Neutrophil (primary cell): ENCODE data around the gene VWA8.

Source experiments
- H3K27ac ChIP-seq: fragments of 200-600 bp; sonication (generic); 2 replicates; pipeline ENCODE4 v1.5.1; 2016; ENCODE audit warnings: mild to moderate bottlenecking, moderate library complexity
- H3K27me3 ChIP-seq: fragments of 200-600 bp; sonication (generic); 2 replicates; pipeline ENCODE4 v1.6.0; 2016; ENCODE audit warnings: mild to moderate bottlenecking
- H3K36me3 ChIP-seq: fragments of 200-600 bp; sonication (generic); 2 replicates; pipeline ENCODE4 v1.5.1; 2017
- H3K4me1 ChIP-seq, 2 experiments: fragments of 200-600 bp in 1 of 2; sonication (generic) in 1 of 2; 1 replicate in 1 of 2; 2 replicates in 1 of 2; pipeline versions ENCODE4 v1.5.1 to v1.6.1; 2013 to 2016; ENCODE audit warnings: low read depth in 1 of 2, low read length in 1 of 2, mild to moderate bottlenecking in 1 of 2, moderate library complexity in 1 of 2; ENCODE audit not compliant: control insufficient read depth in 1 of 2, insufficient read depth in 1 of 2
- H3K4me3 ChIP-seq, 2 experiments: fragments of 200-600 bp in 1 of 2; sonication (generic) in 1 of 2; 1 replicate in 1 of 2; 2 replicates in 1 of 2; pipeline ENCODE4 v1.5.1; 2013 to 2016; ENCODE audit warnings: low read depth in 1 of 2, low read length in 1 of 2, mild to moderate bottlenecking in 1 of 2, moderate library complexity in 1 of 2
- H3K9me3 ChIP-seq: fragments of 200-600 bp; sonication (generic); 2 replicates; pipeline ENCODE4 v1.5.1; 2016
- CTCF ChIP-seq: fragments of 200-600 bp; sonication (generic); IDR thresholded peaks from 2 replicates; pipeline ENCODE4 v1.5.1; 2016; ENCODE audit warnings: antibody characterized with exemption

Gene VWA8

DNA sequence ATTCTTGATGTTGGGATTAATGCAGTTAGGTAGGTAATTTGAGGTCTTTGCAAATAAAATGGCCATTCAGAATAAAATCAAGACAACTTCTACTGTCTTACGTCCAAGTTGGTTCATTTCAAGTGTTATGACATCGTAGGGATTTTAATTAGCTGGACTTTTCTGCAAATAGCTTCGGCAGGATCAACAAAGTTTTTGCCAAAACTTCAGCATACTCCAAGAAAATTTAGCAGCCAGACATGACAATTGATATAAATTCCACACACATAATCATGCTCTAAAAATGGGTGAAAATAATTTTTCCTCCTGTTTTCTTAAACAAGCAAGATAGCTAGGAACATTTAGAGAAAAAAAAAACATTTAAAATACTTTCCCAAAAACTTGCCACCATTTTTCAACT is 344.8 kb downstream of the VWA8 start:
- Histone ChIP-seq H3K36me3 (no peaks in the 10 kb centered on the region), H3K27me3 (no peaks in the 10 kb centered on the region), H3K4me3 (no peak overlapping the region), H3K4me1 (no peaks in the 10 kb centered on the region), H3K9me3 (no peaks in the 10 kb centered on the region), H3K27ac (no peak overlapping the region)
- no peak for TF ChIP-seq CTCF

DNA sequence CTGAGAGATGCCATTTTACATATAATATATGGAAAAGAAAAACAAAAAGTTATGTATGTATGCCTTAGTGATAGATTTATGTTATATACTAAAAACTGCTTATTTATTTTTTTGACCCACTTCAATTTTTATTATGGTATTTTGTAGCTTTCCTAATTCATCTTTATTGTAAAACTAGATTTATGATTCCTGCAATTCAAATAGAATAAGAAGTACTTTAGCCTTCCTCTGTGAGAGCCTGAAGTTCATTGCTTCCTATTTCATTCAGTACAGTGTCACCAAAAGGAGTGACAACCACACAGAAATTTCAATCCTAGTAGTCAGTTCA is 345.4 kb downstream of the VWA8 start:
- TF ChIP-seq CTCF, result no peak
- no peak overlapping the region for H3K27ac ChIP-seq

GRCh38 chr13:41614671-41615527 is 346.0 kb downstream of the VWA8 start:
- H3K9me3 ChIP-seq, result no peaks in the 10 kb centered on the region
- H3K27ac ChIP-seq, result no peak overlapping the region
- H3K27me3 ChIP-seq, result no peaks in the 10 kb centered on the region
- H3K36me3 ChIP-seq, result no peaks in the 10 kb centered on the region
- no peaks in the 10 kb centered on the region for H3K4me1 ChIP-seq
- no peak for TF ChIP-seq CTCF
- H3K4me3 ChIP-seq, result no peak overlapping the region

More for the DNA sequence above, 345.4 kb downstream of the VWA8 start:
- Histone ChIP-seq H3K36me3 (no peaks in the 10 kb centered on the region), H3K9me3 (no peaks in the 10 kb centered on the region), H3K4me1 (no peaks in the 10 kb centered on the region), H3K27me3 (no peaks in the 10 kb centered on the region), H3K4me3 (no peak overlapping the region)

DNA sequence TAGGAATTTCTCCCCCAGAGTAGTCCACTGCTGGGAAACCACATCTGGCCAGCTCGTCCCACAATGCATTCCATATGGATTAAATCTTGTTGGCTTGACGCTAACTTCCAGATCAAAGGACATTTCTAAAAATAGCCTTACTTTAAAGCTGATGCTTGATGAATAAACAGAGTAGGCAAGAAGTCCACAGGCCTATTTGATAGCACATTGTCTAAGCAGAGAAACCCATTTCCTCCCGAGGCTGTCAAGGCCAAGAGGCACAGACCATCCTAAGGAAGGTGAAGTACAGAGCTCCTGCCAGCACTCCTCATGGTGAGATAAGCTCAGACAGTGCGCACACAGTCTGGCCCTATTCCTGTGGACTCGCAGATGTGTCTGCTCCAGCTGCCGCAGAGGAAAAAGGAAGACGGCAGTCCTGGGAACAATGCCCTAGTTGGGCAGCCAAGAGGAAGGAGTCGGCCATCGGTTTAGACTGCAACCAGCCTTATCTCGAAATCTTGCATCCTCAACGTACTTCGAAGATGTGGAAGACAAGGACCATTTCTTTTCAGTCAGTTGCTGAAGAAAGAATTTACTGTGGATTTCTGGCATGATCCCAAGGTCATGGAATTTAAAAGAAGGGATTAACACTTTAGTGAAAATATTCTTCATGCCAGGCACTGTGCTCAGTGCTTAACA is 346.8 kb downstream of the VWA8 start:
- no peak for TF ChIP-seq CTCF
- H3K4me3 ChIP-seq, result no peak overlapping the region
- no peaks in the 10 kb centered on the region for H3K9me3 ChIP-seq
- no peaks in the 10 kb centered on the region for H3K4me1 ChIP-seq
- no peaks in the 10 kb centered on the region for H3K27me3 ChIP-seq
- no peak overlapping the region for H3K27ac ChIP-seq
- no peaks in the 10 kb centered on the region for H3K36me3 ChIP-seq

DNA sequence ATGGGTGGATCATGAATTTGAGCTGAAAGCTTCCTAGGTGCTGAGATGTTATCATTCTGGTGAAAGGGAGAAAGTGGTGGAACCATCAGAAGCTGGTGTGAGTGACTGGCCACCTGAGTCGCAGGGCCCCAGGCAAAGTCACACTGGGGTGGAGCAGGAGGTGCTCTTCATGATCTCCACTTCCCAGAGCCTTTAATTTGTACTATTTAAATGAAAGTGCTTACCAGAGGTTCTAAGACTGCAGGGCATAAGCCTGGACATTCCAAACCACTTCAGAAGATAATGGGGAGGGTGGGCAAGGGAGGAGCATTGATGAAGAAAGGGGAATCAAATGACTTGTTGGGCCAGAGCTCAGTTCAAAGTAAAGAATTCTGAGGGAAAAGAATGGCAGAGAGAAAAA is 347.4 kb downstream of the VWA8 start:
- no peak for TF ChIP-seq CTCF
- H3K4me3 ChIP-seq, result no peak overlapping the region
- H3K9me3 ChIP-seq, result no peaks in the 10 kb centered on the region
- H3K36me3 ChIP-seq, result no peaks in the 10 kb centered on the region
- no peak overlapping the region for H3K27ac ChIP-seq
- H3K27me3 ChIP-seq, result no peaks in the 10 kb centered on the region
- H3K4me1 ChIP-seq, result no peaks in the 10 kb centered on the region
